ENCODE measurements around the gene PAQR8.

PAQR8 gene

DNA sequence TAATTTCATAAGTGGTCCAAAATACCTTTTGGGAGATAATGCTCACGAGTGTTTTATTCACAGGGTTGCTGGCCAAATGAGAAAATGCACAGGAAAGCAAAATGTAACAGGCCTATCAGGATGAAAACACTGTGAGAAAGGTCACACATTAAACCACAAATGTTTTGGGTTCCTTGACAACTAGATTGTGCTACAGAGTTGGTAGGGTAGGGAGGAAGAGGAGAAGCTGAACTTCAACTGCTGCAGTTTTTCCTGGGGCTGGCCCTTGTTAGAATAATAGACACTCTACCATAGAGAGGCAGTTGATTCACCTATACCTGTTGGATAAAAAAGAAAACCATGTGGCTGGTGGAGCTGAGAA, 28.1 kb upstream of the PAQR8 start:
- in situ Hi-C loops (cut with HindIII; ENCODE audit: low sequenced_read_pairs) = no loop called here
- TF ChIP-seq, protein P1, sequence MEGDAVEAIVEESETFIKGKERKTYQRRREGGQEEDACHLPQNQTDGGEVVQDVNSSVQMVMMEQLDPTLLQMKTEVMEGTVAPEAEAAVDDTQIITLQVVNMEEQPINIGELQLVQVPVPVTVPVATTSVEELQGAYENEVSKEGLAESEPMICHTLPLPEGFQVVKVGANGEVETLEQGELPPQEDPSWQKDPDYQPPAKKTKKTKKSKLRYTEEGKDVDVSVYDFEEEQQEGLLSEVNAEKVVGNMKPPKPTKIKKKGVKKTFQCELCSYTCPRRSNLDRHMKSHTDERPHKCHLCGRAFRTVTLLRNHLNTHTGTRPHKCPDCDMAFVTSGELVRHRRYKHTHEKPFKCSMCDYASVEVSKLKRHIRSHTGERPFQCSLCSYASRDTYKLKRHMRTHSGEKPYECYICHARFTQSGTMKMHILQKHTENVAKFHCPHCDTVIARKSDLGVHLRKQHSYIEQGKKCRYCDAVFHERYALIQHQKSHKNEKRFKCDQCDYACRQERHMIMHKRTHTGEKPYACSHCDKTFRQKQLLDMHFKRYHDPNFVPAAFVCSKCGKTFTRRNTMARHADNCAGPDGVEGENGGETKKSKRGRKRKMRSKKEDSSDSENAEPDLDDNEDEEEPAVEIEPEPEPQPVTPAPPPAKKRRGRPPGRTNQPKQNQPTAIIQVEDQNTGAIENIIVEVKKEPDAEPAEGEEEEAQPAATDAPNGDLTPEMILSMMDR (IDR thresholded peaks at IDR 0.05; ENCODE audit: low read depth, low read length, missing control alignments) = no peak
- DNase-seq (ENCODE audit: low read depth) = no peak
- H3K4me3 ChIP-seq (ENCODE audit: low read depth, low read length) = no peak overlapping the region

DNA sequence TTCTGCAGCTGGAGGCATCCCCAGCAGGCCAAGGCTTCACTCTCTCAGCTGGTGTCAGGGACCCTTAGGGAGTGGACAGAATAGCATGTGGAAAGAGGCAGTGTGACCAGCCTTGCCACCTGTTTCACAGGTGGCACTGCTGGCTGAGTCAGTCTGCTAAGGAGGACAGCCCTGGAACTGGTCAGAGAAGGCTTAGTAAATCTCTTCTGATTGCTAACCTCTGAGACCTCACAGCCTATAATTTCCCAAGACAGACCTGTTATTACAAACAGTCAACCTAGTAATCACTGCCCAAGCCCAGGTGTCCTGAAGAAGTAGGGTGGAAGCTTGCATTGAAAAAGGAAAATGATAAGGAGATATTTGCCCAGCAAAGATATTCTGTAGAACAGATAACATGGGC, 26.4 kb upstream of the PAQR8 start:
- in situ Hi-C loops (cut with HindIII; ENCODE audit: low sequenced_read_pairs) = no loop called here
- TF ChIP-seq, protein P1 (IDR thresholded peaks at IDR 0.05; ENCODE audit: low read depth, low read length, missing control alignments) = no peak
- H3K4me3 ChIP-seq (ENCODE audit: low read depth, low read length) = no peak overlapping the region
- no peak for DNase-seq (ENCODE audit: low read depth)

DNA sequence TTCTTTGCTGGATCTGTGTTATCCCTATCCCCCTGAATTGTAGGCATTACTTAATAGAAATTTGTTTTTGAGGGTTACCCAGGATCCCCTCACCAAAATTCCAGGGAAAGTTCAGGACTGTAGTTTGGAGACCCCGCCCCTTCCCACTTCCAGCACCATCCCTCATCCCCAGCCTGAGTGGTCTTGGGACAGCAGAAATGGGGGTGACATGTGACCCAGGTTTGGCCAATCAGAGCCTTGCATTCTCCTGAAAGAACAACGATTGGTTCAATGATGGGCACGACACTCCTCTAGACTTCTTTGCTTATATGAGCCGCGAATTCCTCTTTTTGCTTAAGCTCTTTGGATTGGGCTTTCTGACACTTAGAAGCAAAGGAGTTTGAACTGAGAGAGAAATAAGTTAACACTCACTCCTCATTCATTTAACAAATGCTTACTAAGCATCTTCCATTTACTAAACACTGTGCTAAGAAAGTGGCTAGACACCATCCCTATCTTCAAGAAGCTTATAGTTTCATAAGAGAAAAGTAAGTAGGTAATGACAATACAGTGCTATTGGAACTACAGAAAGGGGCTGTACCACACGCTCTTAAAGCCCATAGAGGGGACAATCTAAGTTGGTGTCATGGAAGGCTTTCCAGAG, 24.9 kb upstream of the PAQR8 start:
- H3K4me3 ChIP-seq (ENCODE audit: low read depth, low read length) = no peak overlapping the region
- DNase-seq (ENCODE audit: low read depth) = no peak
- TF ChIP-seq, protein P1 (IDR thresholded peaks at IDR 0.05; ENCODE audit: low read depth, low read length, missing control alignments) = no peak
- in situ Hi-C loops (cut with HindIII; ENCODE audit: low sequenced_read_pairs) = no loop called here

DNA sequence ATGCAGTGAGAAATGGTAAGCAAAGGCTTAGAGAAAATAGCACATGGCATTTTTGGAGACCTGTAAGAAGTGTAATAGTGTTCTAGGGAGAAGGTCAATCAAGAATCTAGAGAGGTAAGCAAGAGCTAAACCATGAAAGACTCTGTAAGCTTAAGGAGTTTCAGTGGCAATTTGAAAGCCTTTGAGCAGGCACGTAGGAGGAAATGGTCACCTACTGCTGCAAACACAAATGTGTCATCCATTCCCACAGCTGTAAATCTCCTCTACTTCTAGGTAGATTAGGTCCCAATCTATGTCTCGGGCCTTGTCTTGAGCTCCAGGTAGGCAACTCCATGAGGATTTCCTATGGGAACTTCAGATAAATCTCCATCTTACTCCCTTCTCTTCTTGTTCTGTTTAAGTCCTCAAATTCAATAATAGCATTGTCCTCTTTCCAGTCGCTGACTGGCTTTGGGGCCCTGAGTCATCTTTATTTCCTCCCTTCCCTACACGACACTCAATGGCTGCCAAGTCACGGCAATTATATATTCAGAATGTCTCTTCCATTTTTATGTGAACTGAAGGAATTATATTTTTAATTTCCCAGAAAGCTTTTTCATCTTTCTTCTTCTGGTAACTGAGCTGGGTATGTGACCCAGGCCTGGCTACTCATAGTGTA, 24.2 kb upstream of the PAQR8 start:
- TF ChIP-seq, protein P1 (IDR thresholded peaks at IDR 0.05; ENCODE audit: low read depth, low read length, missing control alignments) = no peak
- no peak for DNase-seq (ENCODE audit: low read depth)
- H3K4me3 ChIP-seq (ENCODE audit: low read depth, low read length) = no peak overlapping the region
- in situ Hi-C loops (cut with HindIII; ENCODE audit: low sequenced_read_pairs) = no loop called here

DNA sequence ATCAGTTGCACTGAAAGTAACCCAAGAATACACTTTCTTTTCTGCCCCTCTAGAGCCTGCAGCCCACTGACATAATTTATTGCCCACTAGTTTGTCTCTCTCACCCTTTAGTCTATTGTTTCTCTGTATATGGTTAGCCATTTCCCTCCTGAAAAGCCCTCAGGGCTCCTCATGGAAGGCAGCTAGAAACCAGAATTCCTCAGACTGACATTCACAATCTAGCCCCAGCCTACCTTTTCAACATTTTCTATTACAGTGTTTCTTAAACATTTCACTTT, 21.4 kb upstream of the PAQR8 start:
- in situ Hi-C loops (cut with HindIII; ENCODE audit: low sequenced_read_pairs) = no loop called here
- TF ChIP-seq, protein P1 (IDR thresholded peaks at IDR 0.05; ENCODE audit: low read depth, low read length, missing control alignments) = no peak
- DNase-seq (ENCODE audit: low read depth) = no peak
- H3K4me3 ChIP-seq (ENCODE audit: low read depth, low read length) = no peak overlapping the region

DNA sequence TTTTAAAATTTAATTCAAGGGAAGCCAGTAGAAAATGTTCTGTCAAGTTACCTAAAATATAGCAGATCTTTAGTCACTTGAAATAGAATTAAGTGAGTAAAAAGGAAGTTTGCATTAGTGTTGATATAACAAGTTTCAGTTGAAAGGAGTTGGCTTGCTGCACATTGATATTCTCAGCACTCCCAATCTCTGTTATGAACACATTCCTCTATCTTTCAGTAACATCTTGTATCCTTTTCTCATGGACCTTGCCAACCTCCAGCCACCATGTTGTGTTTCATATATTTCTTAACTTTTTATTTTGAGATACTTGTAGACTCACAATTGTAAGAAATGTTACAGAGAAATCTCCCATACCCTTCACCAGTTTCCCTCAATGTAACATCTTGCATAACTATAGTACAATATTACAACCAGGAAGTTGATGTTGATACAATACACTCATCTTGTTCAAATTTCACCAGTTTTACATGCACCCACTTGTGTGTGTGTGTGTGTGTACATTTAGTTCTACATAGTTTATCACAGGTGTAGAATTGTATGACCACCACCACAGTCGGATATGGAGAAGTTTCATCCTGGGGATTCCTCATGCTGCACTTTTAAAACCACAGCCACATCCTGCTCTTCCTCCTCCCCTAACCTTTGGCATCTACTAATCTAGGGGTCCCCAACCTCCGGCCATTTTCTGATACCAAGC, 20.2 kb upstream of the PAQR8 start:
- TF ChIP-seq, protein P1 (IDR thresholded peaks at IDR 0.05; ENCODE audit: low read depth, low read length, missing control alignments) = no peak
- in situ Hi-C loops (cut with HindIII; ENCODE audit: low sequenced_read_pairs) = no loop called here
- no peak for DNase-seq (ENCODE audit: low read depth)
- no peak overlapping the region for H3K4me3 ChIP-seq (ENCODE audit: low read depth, low read length)
